ENCODE measurements around the gene TOPORS. TPM values are rescaled to one million over a fixed set of nuclear protein-coding genes. Genes with fewer than 3 reads are reported as not detected.
"Not testable (repeated sequence)": the region's sequence is repeated elsewhere in the genome, so short reads cannot be mapped to it uniquely, and the experiment has no call there.

The TOPORS gene
- total RNA-seq, 1 donor from 2014 or later: 29.6 TPM

DNA sequence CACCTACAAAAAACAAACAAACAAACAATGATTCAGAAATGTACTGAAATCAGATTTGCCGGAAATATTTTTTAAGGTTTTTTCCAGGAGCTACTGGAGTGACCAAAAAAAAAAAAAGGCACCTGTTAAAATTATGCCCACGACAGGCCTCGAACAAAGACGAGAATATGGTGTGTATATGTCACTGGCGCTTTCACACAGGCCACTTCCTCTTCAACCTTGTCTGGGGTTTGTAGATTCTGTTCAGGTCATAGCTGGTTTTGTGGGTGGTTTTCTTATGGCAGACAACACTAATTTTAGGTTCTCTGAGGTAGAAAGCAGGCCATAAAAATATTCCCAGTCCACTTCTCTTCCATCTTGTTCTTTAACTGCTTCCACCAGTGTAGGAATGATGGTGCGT, 13.6 kb upstream of the TOPORS start:
- DNase-seq: no peak

DNA sequence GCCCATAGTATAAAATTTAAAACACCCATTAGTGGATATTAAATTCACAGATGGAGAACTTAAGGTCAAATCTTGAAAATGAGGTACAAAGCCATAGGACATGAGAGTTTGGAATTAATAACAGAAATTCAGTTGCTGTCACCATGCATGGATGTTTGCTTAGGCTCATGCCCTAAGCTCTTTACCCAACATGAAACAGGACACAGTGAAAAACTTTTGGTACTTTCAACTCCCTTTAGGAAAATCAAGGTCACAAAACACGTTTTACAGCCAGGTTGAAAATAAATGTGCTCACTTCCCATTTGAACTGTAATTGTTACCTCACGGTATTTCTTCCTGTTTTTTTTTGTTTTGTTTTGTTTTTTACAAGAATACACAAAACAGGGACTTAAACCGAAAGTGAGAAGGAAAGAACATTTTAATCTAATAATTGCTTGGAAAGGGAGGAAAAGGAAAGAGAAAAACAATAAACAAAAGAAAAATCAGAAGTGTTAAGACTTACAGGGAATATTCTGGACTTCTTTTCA, 6.1 kb upstream of the TOPORS start:
- DNase-seq: no peak

DNA sequence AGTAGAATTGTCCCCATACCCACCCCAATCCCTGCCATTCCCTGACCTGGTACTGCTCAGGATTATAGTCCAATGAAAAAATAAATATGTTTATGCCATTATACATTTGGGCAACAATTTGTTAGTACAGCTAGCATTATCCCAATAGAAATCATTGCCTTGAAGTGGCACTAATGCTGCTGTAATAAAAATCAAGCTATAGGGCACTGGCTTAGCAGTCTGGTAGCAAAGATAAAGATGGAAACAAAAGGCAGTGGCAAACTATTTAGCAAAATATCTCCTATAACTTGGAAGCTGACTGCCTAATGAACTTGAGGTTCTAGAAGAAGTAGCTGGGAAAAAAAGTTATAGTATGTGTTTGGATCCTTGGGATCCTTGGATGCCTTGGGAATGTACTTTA, 2.2 kb upstream of the TOPORS start:
- DNase-seq: no peak

DNA sequence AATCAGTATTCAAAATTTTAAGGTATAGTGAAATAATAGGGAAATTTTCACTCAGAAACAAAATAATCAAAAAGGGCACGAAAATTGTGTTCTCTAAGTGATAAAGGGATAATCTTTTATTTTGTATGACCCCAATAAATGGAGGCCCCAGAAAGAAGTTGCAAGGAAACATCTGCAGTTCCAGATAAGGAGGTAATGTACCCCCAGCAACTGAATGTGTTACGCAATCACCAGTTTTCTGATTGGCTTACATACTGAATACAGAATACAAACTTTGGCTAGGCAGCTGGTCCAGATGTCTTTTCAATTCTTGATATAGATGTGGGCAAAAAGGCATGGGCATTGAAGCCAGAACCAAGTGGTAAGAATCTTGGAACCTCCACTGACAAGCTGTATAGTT, 1.7 kb upstream of the TOPORS start:
- DNase-seq: no peak

DNA sequence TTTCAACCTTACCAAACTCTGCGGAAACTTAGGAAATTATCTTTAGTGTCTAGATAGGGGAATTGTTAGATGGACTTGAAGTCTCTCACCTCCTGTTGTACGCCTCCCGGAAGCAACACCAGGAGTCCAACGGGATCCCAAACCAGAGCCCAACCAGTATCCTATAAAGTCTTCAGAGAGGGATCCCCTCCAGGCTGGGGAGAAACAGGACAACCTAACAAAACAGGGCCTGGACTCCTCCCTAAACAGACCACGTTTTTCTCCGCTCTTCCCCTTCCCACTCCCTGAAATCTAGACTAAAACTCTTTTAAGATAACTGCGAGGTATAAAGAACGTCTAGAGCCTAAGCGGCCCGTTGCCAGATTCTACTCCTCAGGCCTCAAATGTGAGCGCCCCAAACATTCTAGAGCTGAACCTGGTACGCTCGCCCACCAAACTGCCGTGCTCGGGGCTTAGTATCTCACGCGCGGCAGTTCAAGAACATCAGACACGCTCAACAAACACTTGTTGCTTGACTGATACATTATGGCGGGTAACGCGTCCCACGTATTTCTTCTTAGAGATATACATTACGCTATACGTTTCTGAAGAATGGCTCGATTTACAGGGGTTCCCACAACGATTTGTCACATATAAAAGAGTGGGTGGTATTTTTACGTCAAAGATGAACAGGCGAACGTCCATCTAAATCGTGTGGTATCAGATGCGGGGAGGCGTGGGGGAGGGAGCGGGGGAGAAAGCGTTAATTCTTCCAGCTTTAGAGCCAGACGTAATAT, 922 bp downstream of the TOPORS start:
- peak; percentile 69 for DNase-seq

DNA sequence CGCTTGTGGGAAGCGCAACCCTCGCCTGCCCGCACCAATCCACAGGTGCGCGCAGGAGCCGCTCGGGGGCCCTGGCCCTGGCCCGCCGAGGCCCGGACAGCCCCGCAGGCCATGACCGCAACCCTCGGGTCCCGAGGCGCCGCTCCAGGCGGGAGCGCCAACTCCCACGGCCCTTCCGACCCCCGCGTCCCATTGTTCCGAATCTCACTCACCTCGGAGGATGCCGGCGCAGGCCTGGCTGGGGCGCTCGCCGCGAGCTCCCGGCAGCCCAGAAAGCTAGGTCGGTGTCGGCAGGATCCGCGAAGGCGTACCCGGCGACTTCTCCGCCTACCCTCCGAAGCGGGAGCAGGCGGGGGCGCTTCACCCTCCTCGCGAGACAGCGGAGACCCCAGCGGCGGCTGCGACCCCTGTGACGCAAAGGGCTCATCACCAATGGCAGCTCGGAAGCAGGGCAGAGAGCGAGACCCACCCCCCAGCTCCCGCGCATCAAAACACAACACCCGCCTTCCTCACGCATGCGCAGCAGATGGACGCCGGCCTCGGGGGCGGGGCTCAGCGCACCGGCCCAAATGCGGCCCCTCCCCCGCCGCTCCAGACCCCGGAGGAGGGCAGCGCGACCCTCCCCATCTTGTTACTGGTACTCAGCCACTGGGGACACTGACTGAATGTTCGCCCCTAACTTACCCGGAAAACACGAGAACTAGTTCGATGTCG, 1.7 kb downstream of the TOPORS start:
- peak; percentile 95 for DNase-seq

DNA sequence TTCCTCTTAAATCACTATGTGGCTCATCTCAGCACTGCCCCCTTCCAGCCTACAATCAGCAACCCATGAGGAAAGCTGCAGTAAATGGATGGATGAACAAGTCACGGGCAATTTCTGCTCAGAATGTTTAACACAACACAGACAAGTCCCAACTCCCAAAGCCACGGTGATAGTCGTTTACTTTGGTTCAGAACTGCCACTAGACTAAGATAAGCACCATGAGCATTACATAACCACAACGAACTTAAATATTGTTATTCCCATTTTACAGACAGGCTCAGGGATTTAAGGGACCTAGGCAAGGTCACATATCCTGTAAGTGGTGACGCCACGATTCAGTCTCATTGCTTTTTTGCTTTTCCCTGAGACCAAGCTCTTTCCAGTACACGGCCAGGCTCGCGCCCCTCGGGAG, 2.2 kb downstream of the TOPORS start:
- peak; percentile 6 for DNase-seq

DNA sequence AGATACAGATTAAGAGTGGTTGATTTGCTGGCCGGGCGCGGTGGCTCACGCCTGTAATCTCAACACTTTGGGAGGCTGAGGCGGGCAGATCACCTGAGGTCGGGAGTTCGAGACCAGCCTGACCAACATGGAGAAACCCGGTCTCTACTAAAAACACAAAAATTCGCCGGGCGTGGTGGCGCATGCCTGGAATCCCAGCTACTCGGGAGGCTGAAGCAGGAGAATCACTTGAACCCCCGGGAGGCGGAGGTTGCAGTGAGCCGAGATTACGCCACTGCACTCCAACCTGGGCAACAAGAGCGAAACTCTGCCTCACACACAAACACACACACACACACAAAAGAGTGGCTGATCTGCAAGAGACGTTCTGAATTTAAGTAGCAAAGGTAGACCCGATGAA, 4.2 kb downstream of the TOPORS start:
- DNase-seq: not testable (repeated sequence)

DNA sequence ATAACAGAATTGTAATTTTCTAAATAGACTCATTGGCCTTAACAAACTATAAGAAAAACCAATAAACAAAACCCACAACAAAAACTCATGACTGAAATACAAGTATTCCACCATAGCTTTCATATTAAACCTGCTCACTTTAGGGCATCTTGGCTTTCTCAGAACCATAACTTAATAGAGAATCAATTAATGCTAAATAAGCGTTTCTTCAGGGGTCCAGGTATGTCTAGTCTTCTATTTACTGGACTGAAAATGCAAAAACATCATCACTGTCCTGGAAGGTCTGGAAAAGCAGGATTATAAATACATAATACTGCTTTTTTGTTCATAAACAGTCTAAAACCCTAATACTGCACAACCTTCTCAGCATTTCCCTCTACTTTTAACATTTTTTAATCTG, 6.5 kb downstream of the TOPORS start:
- DNase-seq: no peak

DNA sequence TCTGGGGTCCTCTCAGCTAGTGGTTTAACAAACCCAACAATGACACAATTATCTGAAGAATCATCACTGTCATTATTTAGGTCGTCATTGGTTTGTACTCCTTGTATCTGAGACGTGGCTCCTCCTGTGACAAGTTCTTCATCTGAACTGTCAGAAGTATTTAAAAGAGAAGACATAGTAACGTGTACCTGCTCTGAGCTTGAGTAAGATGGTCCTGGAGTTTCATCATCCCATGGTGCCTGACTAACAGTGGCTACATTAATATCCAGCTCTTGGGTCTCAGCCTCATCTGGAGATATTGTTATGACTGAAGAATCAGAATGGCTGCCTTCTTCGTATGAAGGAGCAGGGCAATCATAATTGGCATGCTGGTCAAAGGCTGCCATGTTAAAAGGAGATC, 9.3 kb downstream of the TOPORS start:
- DNase-seq: no peak

DNA sequence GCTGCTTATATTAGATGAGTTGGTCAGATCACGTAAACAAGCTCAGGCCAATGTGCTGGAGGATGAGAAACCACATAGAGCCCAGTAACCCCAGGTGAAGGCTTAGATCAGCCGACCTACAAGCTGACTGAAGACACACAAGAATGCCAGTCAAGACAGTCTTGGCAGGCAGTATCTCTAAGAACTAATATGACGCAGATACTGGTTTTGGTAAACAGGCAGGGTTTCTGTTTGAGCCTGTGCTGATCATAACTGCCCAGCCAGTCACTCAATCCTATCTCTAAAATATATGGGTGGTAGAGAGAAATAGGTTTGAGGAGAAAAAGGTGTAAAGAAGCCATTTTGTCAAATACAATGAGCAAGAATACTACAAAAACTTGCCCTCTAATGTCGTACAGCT, 18.6 kb downstream of the TOPORS start:
- DNase-seq: no peak

DNA sequence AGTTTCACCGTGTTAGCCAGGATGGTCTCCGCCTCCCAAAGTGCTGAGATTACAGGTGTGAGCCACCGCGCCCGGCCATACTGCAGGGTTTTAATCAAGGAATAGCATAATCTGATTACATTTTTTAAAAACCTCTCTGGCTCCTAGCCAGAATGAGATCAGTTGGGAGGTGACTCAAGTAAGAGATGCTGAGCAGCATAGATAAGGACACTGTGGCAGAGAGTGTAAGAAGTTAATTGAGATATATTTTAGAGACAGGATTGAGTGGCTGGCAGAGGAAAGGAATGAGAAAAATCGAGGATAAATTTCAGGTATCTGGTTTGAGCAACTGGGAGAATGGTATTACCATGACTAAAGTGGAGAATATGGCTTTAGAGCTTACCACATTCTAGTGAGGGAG, 19.1 kb downstream of the TOPORS start:
- no peak for DNase-seq

DNA sequence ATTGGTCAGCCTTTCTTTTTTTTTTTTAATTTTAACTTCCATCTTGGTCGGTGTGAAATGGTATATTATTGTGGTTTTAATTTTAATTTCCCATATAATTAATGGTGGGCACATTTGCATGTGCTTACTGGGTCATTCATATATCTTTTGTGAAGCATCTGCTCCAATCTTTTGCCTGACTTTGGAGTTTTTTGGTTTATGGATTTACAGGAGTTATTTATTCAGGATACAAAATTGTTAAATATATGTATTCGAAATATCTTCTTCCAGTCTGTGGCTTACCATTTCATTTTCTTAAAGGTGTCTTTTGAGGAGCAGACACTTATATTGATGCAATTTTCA, 25.7 kb downstream of the TOPORS start:
- DNase-seq: no peak

DNA sequence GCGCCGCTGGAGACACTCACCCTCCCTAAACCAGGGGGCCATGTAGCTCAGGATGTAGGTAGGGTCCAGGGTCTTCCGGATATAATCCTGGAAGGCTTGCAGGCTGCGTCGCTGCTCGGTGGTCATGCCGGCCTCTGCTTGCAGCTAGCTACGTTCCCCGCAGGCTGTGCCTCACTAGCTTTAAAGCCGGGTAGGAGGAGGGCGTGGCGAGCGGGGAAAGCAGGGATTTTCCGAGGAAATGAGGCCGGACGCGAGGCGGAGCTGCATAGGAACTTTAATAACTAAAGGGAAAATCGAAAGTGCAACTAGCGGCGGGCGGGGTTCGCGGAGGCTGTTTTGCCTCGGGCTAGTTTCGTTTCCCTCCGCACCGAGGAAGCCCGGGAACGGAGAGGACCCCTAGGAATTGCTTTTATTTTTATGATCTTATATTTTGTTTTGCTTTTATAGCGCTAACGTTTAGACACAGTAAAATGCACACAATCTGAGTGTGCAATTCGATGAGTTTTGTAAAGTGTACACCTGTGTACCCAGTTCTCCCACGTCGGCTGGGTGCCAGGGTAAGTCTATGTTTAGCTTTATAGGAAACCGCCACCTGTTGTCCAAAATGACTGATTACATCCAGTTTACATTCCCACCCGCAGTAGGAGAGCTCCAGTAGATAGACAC, 26.2 kb downstream of the TOPORS start, which contains the start of gene RIGI:
Gene RIGI (minus strand): TSS at position 156 of the 666 bp plus-strand sequence. CDS start 30 bp downstream, at position 126.
- peak; percentile 90 for DNase-seq

DNA sequence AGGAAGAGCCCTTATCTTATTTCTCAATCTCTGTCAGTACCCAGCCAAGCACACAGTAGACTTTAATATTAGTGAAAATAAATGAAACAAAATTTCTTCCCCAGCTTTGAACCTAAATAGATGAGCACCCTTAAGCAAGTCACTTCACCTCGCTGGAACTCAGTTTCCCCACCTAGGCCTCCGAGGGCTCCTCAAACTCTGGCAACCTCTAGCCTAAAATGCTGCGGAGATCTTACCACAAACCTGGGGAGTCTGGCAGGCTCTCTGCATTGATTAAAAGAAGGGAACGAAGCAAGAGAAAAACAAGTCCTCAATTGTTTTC, 26.7 kb downstream of the TOPORS start:
- DNase-seq: peak; percentile 43

DNA sequence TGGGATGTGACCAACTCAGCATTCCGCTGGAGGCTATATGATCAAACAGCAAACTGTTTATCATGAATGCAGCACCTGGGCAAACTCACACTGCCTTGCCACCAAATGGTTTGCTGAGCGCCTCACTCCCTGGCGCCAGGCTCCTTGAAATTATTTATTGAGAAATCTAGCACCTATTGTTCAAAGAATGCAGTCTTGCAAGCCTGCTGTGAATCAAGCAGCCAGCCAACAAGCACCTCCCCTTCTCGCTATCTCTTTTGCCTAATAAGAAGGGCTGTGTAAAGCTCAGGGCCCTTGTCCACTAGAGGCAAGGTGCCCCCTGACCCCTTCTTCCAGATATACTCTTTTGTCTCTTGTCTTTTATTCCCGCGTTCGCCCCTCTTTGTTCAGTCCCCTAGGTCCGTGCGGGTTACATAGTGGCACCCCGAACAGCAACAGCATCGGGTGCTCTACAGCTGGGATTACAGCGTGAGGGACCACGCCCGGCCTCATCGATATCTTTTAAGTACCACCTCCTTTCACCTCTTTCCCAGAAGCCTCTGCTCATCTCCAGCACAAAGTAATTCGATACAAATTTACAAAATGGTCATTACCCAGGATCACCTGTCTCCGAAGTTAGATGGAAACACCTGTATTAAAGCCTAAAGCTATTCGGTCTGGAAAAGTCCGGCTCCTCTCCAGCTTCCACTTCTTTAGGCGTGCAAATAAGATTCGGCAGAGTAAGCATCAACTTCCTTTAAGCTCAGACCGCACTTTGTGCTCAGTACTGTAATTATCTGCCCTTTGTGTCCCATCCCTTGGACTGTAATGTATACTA, 27.3 kb downstream of the TOPORS start:
- DNase-seq: no peak

DNA sequence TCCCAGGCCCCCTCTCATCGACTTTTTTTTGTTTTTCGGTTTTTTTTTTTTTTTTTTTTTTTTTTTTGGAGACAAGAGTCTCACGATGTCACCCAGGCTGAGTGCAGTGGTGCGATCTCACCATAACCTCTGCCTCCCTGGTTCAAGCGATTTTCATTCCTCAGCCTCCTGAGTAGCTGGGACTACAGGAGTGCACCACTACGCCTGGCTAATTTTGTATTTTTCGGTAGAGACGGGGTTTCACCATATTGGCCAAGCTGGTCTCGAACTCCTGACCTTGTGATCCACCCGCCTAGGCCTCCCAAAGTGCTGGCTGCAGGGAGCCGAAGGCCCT, 27.9 kb downstream of the TOPORS start:
- DNase-seq: not testable (repeated sequence)

DNA sequence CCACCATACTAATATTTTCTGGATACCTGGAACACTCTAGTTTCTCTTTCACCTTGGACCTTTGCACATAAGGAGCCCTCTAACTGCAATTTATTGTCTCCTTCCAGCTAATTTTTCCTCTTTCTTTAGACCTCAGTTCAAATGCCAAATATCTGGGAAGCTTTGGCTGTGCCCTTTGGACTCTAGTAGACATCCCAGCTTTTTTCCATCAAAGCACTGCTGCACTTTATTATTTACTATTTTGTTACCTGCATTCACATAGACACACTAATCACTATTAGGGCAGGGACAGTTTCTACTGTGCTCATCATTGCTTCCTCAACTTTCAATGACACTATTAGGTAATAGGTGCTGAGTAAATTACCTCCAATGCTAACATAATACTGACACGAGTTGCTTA, 28.5 kb downstream of the TOPORS start:
- DNase-seq: no peak

DNA sequence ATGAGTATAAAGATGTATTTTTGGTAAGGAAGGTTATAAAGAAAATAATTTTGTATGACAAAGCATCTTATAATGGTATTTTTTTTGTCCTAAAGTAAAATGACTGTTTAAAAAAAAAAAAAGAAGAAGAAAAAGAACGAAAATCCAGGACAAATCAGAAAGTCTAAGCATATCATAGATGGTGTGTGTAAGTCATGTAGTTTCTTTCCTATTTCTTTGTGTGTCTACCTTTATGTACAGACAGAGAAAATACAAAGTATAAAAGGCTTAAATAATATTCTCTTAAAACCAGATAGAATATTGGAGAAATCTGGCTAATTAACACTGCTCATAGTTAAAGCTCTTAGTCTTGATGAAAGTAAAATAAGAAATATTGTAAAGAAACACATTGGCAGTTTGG, 34.1 kb downstream of the TOPORS start:
- DNase-seq: no peak

DNA sequence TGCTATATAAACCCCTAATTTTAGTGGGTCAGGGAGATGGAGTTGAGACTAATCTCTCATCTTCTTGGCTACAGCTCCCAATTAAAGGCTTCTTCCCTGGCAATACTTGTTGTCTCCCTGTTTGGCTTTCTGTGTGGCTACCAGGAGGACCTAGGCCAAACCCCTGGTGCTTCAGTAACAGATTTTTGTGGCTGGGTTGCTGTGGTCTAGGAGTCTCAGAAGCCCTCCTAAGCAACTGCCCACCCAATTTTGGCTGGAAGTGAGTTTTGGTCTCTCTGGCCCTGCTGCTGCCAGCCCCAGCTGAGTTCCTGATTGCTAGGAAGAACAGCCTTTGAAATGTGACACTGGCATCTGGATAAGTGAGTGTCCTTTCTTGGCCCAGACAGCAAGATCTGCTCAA, 36.1 kb downstream of the TOPORS start:
- DNase-seq: no peak

DNA sequence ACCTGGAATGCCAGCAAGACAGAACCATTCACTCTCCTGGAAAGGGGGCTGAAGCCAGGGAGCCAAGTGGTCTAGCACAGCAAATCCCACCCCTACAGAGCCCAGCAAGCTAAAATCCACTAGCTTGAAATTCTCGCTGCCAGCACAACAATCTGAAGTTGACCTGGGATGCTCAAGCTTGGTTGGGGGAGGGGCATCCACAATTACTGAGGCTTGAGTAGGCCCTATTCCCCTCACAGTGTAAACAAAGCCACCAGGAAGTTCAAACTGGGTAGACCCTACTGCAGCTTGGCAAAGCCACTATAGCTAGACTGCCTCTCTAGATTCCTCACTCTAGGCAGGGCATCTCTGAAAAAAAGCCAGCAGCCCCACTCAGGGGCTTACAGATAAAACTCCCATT, 43.7 kb downstream of the TOPORS start:
- DNase-seq: no peak

DNA sequence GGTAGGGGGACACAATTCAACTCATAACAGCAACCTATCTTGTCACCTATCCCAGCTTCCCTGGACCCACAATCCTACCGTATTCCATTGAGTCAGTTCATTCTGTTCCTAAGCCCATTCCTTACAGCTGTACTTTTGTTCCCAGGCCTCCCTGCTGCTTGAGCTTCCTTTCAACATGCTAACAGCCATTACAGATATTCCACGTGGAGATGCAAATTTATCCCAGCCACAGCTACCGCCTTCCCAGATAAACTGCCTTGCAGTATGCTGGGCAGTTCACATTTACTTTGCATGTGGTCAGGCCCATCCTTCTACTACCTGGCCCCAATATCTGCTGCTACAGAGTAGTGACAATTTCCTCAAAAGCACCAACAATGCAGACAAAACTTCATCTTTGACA, 49.4 kb downstream of the TOPORS start:
- no peak for DNase-seq

DNA sequence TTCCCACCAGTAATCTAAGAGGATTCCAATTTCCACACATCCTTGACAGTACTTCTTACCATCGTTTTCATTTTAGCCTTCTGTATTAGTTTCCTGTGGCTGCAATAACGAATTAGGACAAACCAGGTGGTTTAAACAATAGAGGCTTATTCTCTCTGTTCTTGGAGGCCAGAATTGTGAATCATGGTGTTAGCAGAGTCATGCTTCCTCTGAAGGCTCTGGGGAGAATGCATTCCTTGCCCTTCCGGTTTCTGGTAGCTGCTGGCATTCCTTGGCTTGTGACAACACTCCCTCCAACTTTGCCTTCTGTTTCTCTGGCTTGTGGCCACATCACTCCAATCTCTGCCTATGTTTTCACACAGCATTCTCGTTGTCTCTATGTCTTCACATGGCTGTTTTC, 49.9 kb downstream of the TOPORS start:
- DNase-seq: no peak
